Right lobe of liver (tissue), 6 donors: ENCODE results near the gene P2RX2. TPM values are rescaled to one million over a fixed set of nuclear protein-coding genes. Genes with fewer than 3 reads are reported as not detected.

Source experiments
- ATAC-seq, 4 donors: fragments of 200-7000 bp; cut with Tn5 transposase; one replicate each; pipeline ENCODE4 v1.9.1; 2020; ENCODE audit warnings: mild to moderate bottlenecking in 4 of 4, moderate library complexity in 4 of 4
- DNase-seq, 3 donors: peaks; one replicate each; pipeline ENCODE4 v3.0.0-alpha.2; 2020
- H3K27ac ChIP-seq, 3 donors: fragments of 200-600 bp; one replicate each; pipeline ENCODE4 v1.8.0; 2022
- H3K27me3 ChIP-seq, 2 donors: fragments of 200-600 bp; one replicate each; pipeline ENCODE4 v1.8.0; 2022
- H3K36me3 ChIP-seq, 4 donors: fragments of 200-600 bp; sonication (generic) in 1 of 4; one replicate each; pipeline versions ENCODE4 v1.5.1 to v1.8.0; 2017 to 2022; ENCODE audit warnings: control low read depth in 1 of 4
- H3K4me1 ChIP-seq, 4 donors: fragments of 200-600 bp; sonication (generic) in 1 of 4; one replicate each; pipeline versions ENCODE4 v1.5.1 to v1.8.0; 2017 to 2022; ENCODE audit warnings: control low read depth in 1 of 4
- H3K4me3 ChIP-seq, 3 donors: fragments of 200-600 bp; one replicate each; pipeline ENCODE4 v1.8.0; 2022
- H3K9me3 ChIP-seq, 4 donors: fragments of 200-600 bp; sonication (generic) in 1 of 4; one replicate each; pipeline versions ENCODE4 v1.5.1 to v1.8.0; 2017 to 2022; ENCODE audit warnings: control low read depth in 1 of 4
- POLR2A ChIP-seq: fragments of 450-650 bp; IDR thresholded peaks from one replicate; pipeline ENCODE4 v1.6.1; 2017; ENCODE audit warnings: antibody characterized with exemption, mild to moderate bottlenecking
- WGBS: methylation state at CpG from one replicate; pipeline ENCODE4 v1.1.6; 2018; ENCODE audit warnings: low coverage, low lambda C conversion rate; ENCODE audit not compliant: insufficient coverage; ENCODE audit errors: missing lambda C conversion rate; 5-methylcytosine and 5-hydroxymethylcytosine counted together
- intact Hi-C, 2 donors: fragments of 100-400 bp; cut with DNase I; formaldehyde crosslinking; loops; one replicate each; pipeline versions ENCODE4 v1.11.2 to v1.14.1; 2022
- total RNA-seq, 6 experiments: library from RNA; depleted of rRNA in 2 of 6; stranded (reverse); fragments of >200 nt in 2 of 6; fragmentation: NEBNext Ultra II Directional in 3 of 6; extraction: Animal tissue kit (Norgen Biotek cat#: 25700) in 3 of 6; gene quantifications; one replicate each; pipeline versions ENCODE4 v1.1.0 to v1.2.4, GENCODE V29; 2016 to 2023
- TF ChIP-seq, protein P1 (sequence below), 4 donors: fragments of 200-600 bp in 3 of 4; fragments of 450-650 bp in 1 of 4; IDR thresholded peaks; one replicate each; pipeline versions ENCODE4 v1.5.1 to v1.8.0; 2016 to 2022; ENCODE audit warnings: antibody characterized with exemption in 4 of 4, mild to moderate bottlenecking in 2 of 4
- donor health status: DM: no; HTN: yes; CAD: no.
- donor health status: DM: no; HTN: no; CAD: no.
- donor health status: DM: no; HTN: no; CAD: no.
- donor health status: DM: no; HTN: yes; CAD: no.
- donor health status: DM: no; HTN: yes; CAD: no.

Gene P2RX2
- total RNA-seq, 6 experiments from 2014 or later = not detected

DNA sequence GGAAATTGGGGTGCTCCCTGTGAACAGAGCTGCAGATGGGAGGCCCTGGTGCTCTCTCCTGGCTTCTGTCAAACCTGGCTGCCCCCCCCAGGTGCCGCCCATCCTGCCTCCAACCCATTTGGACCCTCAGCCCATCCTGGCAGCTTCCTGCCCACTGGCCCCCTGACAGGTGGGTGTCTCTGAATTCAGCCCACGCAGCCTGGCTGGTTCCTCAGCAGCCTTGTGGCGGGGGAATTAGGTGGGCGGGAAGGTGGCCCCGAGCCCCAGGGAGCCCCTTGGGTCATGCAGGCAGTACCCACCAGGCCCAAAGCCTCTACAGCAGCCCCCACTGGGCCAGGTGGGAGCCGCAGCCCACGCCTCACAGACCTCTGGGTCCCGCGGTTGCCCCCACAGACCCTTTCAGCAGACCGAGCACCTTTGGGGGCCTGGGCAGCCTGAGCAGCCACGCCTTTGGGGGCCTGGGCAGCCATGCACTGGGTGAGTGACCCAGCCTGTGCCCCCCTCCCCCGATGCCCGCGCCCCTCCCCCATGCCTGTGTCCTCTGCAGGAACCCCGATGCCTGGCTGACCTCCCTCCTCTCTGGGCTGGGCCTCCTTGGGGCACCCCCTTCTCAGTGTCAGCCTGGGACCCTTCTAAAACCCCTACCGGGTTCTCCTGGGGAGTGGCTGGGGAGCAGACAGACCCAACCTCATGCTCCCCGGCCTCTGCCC is 37.1 kb upstream of the P2RX2 start:
- no peak for ATAC-seq
- no peak overlapping the region for H3K27ac ChIP-seq
- H3K4me1 ChIP-seq = no peaks in the 10 kb centered on the region
- H3K36me3 ChIP-seq = peaks cover 0 to 9% (median 0%) of the 10 kb centered on the region in 4 donors
- no peaks in the 10 kb centered on the region for H3K9me3 ChIP-seq
- no peak for TF ChIP-seq POLR2A
- TF ChIP-seq, protein P1, sequence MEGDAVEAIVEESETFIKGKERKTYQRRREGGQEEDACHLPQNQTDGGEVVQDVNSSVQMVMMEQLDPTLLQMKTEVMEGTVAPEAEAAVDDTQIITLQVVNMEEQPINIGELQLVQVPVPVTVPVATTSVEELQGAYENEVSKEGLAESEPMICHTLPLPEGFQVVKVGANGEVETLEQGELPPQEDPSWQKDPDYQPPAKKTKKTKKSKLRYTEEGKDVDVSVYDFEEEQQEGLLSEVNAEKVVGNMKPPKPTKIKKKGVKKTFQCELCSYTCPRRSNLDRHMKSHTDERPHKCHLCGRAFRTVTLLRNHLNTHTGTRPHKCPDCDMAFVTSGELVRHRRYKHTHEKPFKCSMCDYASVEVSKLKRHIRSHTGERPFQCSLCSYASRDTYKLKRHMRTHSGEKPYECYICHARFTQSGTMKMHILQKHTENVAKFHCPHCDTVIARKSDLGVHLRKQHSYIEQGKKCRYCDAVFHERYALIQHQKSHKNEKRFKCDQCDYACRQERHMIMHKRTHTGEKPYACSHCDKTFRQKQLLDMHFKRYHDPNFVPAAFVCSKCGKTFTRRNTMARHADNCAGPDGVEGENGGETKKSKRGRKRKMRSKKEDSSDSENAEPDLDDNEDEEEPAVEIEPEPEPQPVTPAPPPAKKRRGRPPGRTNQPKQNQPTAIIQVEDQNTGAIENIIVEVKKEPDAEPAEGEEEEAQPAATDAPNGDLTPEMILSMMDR (IDR thresholded peaks at IDR 0.05) = no peak
- H3K4me3 ChIP-seq = no peak overlapping the region
- WGBS = 50% methylated on average over 2 of the region's 17 CpGs
- intact Hi-C loops = no loop called here
- H3K27me3 ChIP-seq = no peaks in the 10 kb centered on the region
- DNase-seq = no peak

DNA sequence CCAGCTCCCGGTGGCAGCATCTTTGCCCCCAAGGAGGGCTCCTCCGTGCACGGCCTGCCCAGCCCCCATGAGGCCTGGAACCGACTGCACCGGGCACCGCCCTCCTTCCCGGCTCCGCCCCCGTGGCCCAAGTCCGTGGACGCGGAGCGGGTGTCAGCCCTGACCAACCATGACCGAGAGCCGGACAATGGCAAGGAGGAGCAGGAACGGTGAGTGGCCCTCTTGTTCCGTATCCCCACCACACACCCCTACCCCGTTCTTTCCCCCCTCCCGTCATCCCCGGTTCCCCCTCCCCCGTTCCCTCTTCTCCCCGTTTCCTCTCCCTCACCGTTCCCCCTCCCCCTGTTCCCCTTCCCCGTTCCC is 36.5 kb upstream of the P2RX2 start:
- H3K27ac ChIP-seq = no peak overlapping the region
- DNase-seq (no peak), ATAC-seq (peak; percentile 15 to 29 (median 20))
- no peaks in the 10 kb centered on the region for H3K9me3 ChIP-seq
- TF ChIP-seq, protein P1 (IDR thresholded peaks at IDR 0.05) = no peak
- TF ChIP-seq POLR2A = no peak
- peaks cover 0 to 4% (median 0%) of the 10 kb centered on the region in 4 donors for H3K36me3 ChIP-seq
- 76% methylated on average over 10 of the region's 24 CpGs for WGBS
- no peak overlapping the region for H3K4me3 ChIP-seq
- intact Hi-C loops = no loop called here
- H3K27me3 ChIP-seq = no peaks in the 10 kb centered on the region
- H3K4me1 ChIP-seq = no peaks in the 10 kb centered on the region

DNA sequence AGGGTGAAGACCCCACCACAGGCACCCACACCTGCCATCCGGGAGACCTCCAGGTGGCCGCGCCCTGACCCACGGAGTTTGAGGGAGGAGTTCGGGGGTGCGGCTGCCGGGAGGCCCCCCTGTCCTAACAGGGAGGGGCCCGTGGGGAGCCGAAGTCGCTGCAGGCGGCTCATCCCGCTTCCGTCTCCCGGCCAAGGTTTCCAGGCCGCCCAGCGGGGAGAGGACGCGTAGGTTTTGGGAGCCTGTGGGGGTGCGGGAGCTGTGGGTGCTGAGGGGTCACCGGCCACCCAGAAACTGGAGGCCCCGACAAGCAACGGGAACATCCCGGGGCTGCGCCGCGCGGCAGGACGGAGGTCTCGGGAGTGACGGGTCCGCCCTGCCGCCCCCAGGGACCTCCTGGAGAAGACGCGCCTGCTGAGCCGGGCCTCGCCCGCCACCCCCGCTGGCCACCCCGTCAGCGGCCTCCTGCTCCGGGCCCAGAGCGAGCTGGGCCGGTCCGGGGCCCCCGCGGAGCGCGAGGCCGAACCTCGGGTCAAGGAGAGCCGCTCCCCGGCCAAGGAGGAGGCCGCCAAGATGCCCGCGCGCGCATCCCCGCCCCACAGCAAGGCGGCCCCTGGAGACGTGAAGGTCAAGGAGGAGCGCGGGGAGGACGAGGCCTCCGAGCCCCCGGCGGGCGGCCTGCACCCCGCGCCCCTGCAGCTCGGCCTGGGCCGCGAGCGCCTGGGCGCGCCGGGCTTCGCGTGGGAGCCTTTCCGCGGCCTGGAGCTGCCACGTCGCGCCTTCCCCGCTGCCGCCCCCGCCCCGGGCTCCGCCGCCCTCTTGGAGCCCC is 35.8 kb upstream of the P2RX2 start:
- WGBS = 96% methylated on average over 5 of the region's 89 CpGs
- Histone ChIP-seq H3K27ac (no peak overlapping the region), H3K4me3 (no peak overlapping the region), H3K4me1 (no peaks in the 10 kb centered on the region), H3K9me3 (no peaks in the 10 kb centered on the region), H3K36me3 (peaks cover 0 to 4% (median 0%) of the 10 kb centered on the region in 4 donors), H3K27me3 (no peaks in the 10 kb centered on the region)
- intact Hi-C loops = no loop called here
- DNase-seq (no peak), ATAC-seq (no peak)
- TF ChIP-seq, protein P1 (IDR thresholded peaks at IDR 0.05) = no peak
- no peak for TF ChIP-seq POLR2A

DNA sequence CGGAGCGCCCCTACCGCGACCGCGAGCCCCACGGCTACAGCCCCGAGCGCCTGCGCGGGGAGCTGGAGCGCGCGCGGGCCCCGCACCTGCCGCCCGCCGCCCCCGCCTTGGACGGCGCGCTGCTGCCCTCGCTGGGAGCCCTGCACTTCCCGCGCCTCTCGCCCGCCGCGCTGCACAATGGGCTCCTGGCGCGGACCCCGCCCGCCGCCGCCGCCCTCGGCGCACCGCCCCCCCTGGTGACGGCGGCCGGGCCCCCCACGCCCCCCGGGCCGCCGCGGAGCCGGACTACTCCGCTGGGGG is 35.2 kb upstream of the P2RX2 start:
- DNase-seq (no peak), ATAC-seq (no peak)
- Histone ChIP-seq H3K27me3 (no peaks in the 10 kb centered on the region), H3K27ac (no peak overlapping the region), H3K4me1 (no peaks in the 10 kb centered on the region), H3K9me3 (no peaks in the 10 kb centered on the region), H3K4me3 (no peak overlapping the region), H3K36me3 (peaks cover 0 to 3% (median 0%) of the 10 kb centered on the region in 4 donors)
- 79% methylated on average over 11 of the region's 50 CpGs for WGBS
- intact Hi-C loops = no loop called here
- no peak for TF ChIP-seq POLR2A
- TF ChIP-seq, protein P1 (IDR thresholded peaks at IDR 0.05) = no peak
